Activated CD4-positive, alpha-beta T cell treated with anti-CD3 and anti-CD28 coated beads, Interleukin-2, amount 50 U/mL, for 24 hours (primary cell): ENCODE data around the gene CDH16.
"Not testable (repeated sequence)": the region's sequence is repeated elsewhere in the genome, so short reads cannot be mapped to it uniquely, and the experiment has no call there.

Source experiments
- DNase-seq, 2 donors: peaks; one replicate each; pipeline ENCODE4 v3.0.0-alpha.2; 2020; ENCODE audit warnings: low read depth in 1 of 2, low spot score in 1 of 2

Gene CDH16

GRCh38 chr16:66948134-66948836, 29.6 kb upstream of the CDH16 start:
- no peak for DNase-seq

- DNase-seq = peak; percentile 71 to 77
These were observed 28.8 kb upstream of the CDH16 start for GRCh38 chr16:66947302-66948065.

- DNase-seq = no peak
These were observed 28.3 kb upstream of the CDH16 start for GRCh38 chr16:66946974-66947301.

- DNase-seq = no peak
These were observed 27.9 kb upstream of the CDH16 start for GRCh38 chr16:66946541-66946940.

GRCh38 chr16:66945939-66946338, 27.3 kb upstream of the CDH16 start:
- DNase-seq = no peak

GRCh38 chr16:66944971-66945370, 26.3 kb upstream of the CDH16 start:
- DNase-seq = not testable (repeated sequence)

- DNase-seq = no peak
These were observed 25.4 kb upstream of the CDH16 start for GRCh38 chr16:66944054-66944441.

GRCh38 chr16:66943426-66944053, 24.9 kb upstream of the CDH16 start:
- no peak for DNase-seq

GRCh38 chr16:66942981-66943380, 24.3 kb upstream of the CDH16 start:
- no peak for DNase-seq

- no peak for DNase-seq
These were observed 21.6 kb upstream of the CDH16 start for GRCh38 chr16:66940236-66940635.

- no peak for DNase-seq
These were observed 20.7 kb upstream of the CDH16 start for GRCh38 chr16:66939366-66939765.

GRCh38 chr16:66937725-66938337, 19.1 kb upstream of the CDH16 start:
- no peak for DNase-seq

- DNase-seq = no peak
These were observed 18.3 kb upstream of the CDH16 start for GRCh38 chr16:66936889-66937554.

- no peak for DNase-seq
These were observed 17.8 kb upstream of the CDH16 start for GRCh38 chr16:66936462-66936861.

GRCh38 chr16:66935314-66936011, 16.8 kb upstream of the CDH16 start, which contains the start of gene CES2:
Gene CES2, plus strand, starts transcription at chr16:66935516. Its CDS starts 120 bp downstream, at chr16:66935636.
- DNase-seq = no peak

GRCh38 chr16:66934839-66935313, 16.2 kb upstream of the CDH16 start:
- DNase-seq = not testable (repeated sequence)

- peak; percentile 79 to 81 for DNase-seq
These were observed 15.6 kb upstream of the CDH16 start, which contains the start of gene CIAO2B for GRCh38 chr16:66934138-66934838. Gene CIAO2B, minus strand, starts transcription at chr16:66934402. Its CDS starts 38 bp downstream, at chr16:66934364.

- DNase-seq = peak; percentile 39 to 42
These were observed 15.1 kb upstream of the CDH16 start for GRCh38 chr16:66933776-66934137.

- no peak for DNase-seq
These were observed 13.4 kb upstream of the CDH16 start for GRCh38 chr16:66932076-66932475.

- DNase-seq = no peak
These were observed 13.0 kb upstream of the CDH16 start for GRCh38 chr16:66931665-66932064.
